Measurements from ENCODE around the gene NEDD4L.

- TF ChIP-seq LEF1 (IDR thresholded peaks at IDR 0.05; ENCODE audit: borderline replicate concordance) (no peak), HDGF (IDR thresholded peaks at IDR 0.05; ENCODE audit: borderline replicate concordance) (no peak), TARDBP (IDR thresholded peaks at IDR 0.05) (no peak), FOXK2 (IDR thresholded peaks at IDR 0.05) (no peak), ELF4 (IDR thresholded peaks at IDR 0.05) (no peak), SP1 (IDR thresholded peaks at IDR 0.05) (no peak), FOXM1 (IDR thresholded peaks at IDR 0.05; ENCODE audit: borderline replicate concordance) (no peak), SUZ12 (IDR thresholded peaks at IDR 0.05) (no peak), NFRKB (IDR thresholded peaks at IDR 0.05) (no peak), BHLHE40 (IDR thresholded peaks at IDR 0.05; ENCODE audit: borderline replicate concordance) (no peak), FOXA1 (IDR thresholded peaks at IDR 0.05) (no peak), ARNT (IDR thresholded peaks at IDR 0.05) (no peak)
- TF ChIP-seq, protein P1, sequence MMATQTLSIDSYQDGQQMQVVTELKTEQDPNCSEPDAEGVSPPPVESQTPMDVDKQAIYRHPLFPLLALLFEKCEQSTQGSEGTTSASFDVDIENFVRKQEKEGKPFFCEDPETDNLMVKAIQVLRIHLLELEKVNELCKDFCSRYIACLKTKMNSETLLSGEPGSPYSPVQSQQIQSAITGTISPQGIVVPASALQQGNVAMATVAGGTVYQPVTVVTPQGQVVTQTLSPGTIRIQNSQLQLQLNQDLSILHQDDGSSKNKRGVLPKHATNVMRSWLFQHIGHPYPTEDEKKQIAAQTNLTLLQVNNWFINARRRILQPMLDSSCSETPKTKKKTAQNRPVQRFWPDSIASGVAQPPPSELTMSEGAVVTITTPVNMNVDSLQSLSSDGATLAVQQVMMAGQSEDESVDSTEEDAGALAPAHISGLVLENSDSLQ (IDR thresholded peaks at IDR 0.05) = no peak
These were observed 31.7 kb upstream of the NEDD4L start for GRCh38 chr18:58012356-58012755.
